GM19239 (cell line): Measurements from ENCODE around the gene ERBB2.
A peak's percentile ranks its signal among the peaks of the same experiment; 100 is the strongest.
"Not testable (repeated sequence)": the region's sequence is repeated elsewhere in the genome, so short reads cannot be mapped to it uniquely, and the experiment has no call there.

Experiments
- DNase-seq: peaks from one replicate; pipeline ENCODE4 v3.0.0; 2011; ENCODE audit warnings: low spot score; ENCODE audit not compliant: insufficient read length
- FAIRE-seq: peaks from 2 replicates; lab custom pipeline; 2011; peaks lifted over from hg19 to GRCh38; lab: Jason Lieb, UNC

Gene ERBB2

GRCh38 chr17:39700148-39700987 is 504 bp downstream of the ERBB2 start:
- DNase-seq (no peak), FAIRE-seq (no peak)

- FAIRE-seq = no peak
Observed at GRCh38 chr17:39701012-39701783, 1.3 kb downstream of the ERBB2 start.

GRCh38 chr17:39701784-39702422 is 2.0 kb downstream of the ERBB2 start:
- no peak for DNase-seq
- no peak for FAIRE-seq

More at GRCh38 chr17:39701012-39701783, 1.3 kb downstream of the ERBB2 start:
- DNase-seq = no peak

GRCh38 chr17:39702901-39703893 is 3.3 kb downstream of the ERBB2 start:
- peak; percentile 44 for DNase-seq
- peak; percentile 11 for FAIRE-seq

GRCh38 chr17:39703913-39704312 is 4.0 kb downstream of the ERBB2 start:
- FAIRE-seq = no peak

GRCh38 chr17:39704821-39705551 is 5.1 kb downstream of the ERBB2 start:
- DNase-seq = no peak
- no peak for FAIRE-seq

More at GRCh38 chr17:39703913-39704312, 4.0 kb downstream of the ERBB2 start:
- DNase-seq = no peak

- DNase-seq = no peak
- FAIRE-seq = no peak
Observed at GRCh38 chr17:39705786-39706348, 6.0 kb downstream of the ERBB2 start.

- DNase-seq = no peak
- no peak for FAIRE-seq
Observed at GRCh38 chr17:39706383-39706782, 6.5 kb downstream of the ERBB2 start.

GRCh38 chr17:39706921-39707337 is 7.1 kb downstream of the ERBB2 start:
- DNase-seq (no peak), FAIRE-seq (no peak)

GRCh38 chr17:39709319-39709997 is 9.6 kb downstream of the ERBB2 start:
- DNase-seq = no peak
- FAIRE-seq = no peak

GRCh38 chr17:39709998-39710964 is 10.4 kb downstream of the ERBB2 start:
- DNase-seq (no peak), FAIRE-seq (no peak)

- FAIRE-seq, DNase-seq: not testable (repeated sequence)
Observed at GRCh38 chr17:39711071-39711470, 11.2 kb downstream of the ERBB2 start.

GRCh38 chr17:39711851-39712250 is 12.0 kb downstream of the ERBB2 start:
- FAIRE-seq = no peak
- DNase-seq = no peak

GRCh38 chr17:39714234-39714633 is 14.4 kb downstream of the ERBB2 start:
- FAIRE-seq (no peak), DNase-seq (no peak)

GRCh38 chr17:39715375-39716072 is 15.7 kb downstream of the ERBB2 start:
- DNase-seq (no peak), FAIRE-seq (no peak)

- FAIRE-seq (no peak), DNase-seq (no peak)
Observed at GRCh38 chr17:39716073-39716818, 16.4 kb downstream of the ERBB2 start.
